ENCODE results near the gene STX4. TPM values are rescaled to one million over a fixed set of nuclear protein-coding genes. Genes with fewer than 3 reads are reported as not detected.

STX4 gene
- total and polyA plus RNA-seq, 4 experiments from 2014 or later, result 21.2 to 111 (median 69.5) TPM

DNA sequence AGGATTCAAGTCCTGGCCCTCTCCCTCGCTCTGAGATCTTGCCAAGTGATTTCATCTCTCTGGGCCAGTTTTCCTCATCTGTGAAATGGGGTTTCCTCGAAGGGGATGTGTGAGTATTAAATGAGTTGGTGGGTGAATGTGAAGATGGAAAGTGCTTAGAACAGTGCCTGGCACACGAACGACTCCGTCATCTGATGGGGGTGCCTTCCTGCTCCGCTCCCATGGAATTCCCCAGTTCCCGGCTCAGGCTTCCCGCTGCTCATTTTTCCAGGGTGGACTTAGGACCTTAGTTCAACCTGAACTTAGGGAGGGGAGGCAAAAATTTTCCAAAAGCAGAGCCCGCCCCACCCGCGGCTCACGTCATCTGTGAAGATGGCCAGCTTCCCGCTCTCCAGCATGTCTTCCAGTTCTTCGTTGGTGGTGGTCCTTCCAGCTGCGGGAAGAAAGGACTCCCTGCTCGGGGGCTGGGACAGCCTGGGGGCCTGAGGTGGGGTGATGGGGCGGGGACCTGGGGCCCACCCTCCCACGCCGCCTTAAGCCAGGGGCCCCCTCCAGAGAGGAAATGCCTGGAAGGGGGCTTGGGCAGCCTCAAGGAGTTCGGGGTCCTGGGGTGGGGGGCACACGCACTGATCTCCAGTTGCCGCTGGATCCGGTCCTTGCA, 36.9 kb upstream of the STX4 start:
- peak overlapping the region; percentile 47 for H3K27ac ChIP-seq (ENCODE audit: low read depth, low read length)
- CTCF ChIA-PET (ENCODE audit: partially characterized antibody), result interaction anchor here (1.1 to 1.8 kb wide), 2 partner anchors 146 kb away, joined by 3 to 4 read pairs; no protein-coding TSS in a partner anchor

DNA sequence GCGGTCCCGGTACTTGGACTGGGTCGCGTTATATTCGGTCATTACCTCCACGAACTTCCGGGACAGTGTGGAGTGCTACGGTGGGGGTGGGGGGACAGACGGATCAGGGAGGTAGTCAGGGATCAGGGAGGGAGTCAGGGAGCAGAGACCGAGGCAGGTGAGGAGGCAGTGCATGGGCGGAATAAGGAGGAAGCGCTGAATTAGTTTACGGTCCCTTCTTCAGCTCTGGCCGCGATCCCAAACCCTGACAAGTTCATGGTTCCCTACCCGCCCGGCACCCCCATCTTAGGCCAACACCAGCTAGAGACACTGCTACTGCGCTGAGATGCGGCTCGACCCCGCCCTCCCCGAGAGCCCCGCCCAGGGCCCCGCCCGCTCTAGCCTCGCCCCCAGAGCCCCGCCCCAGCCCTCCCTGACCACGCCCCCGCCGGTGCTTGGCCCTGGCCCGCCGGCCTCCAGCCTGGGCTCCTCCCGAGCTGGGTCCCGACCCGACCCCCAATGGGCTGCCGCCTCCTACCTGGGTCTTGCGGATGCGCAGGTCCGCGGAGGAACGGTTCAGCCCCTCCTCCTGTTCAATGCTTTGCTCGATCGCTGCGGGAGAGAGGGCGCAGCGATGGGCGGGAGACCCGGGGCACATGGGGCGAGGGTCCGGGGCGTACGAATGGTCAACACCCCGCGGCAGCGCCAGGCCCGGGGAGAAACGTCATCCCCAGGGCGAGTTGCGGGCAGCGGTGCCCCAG, 36.2 kb upstream of the STX4 start:
- Histone ChIP-seq H3K27ac (ENCODE audit: low read depth, low read length) (peak overlapping the region; percentile 47), H3K4me3 (ENCODE audit: low read length in 2 of 2) (peak overlapping the region; percentile 60 to 69), H3K9me3 (ENCODE audit: control insufficient read depth in 1 of 2, low read length in 2 of 2) (no peaks in the 10 kb centered on the region), H3K4me1 (ENCODE audit: insufficient read depth, low read length) (peaks cover 11% of the 10 kb centered on the region), H3K27me3 (ENCODE audit: insufficient read depth, low read length) (no peaks in the 10 kb centered on the region), H3K36me3 (ENCODE audit: insufficient read depth, low read length) (no peaks in the 10 kb centered on the region)
- CTCF ChIA-PET (ENCODE audit: partially characterized antibody), result interaction anchor here (1.1 kb wide), 1 partner anchor 145 kb away, joined by 3 read pairs; no protein-coding TSS in a partner anchor
- Mint-ChIP-seq H3K36me3 (no peaks in the 10 kb centered on the region), H3K9me3 (no peaks in the 10 kb centered on the region), H3K27me3 (no peaks in the 10 kb centered on the region), H3K27ac (peak overlapping the region in 6 of 7 donors; percentile 54 to 89 (median 85)), H3K4me3 (peak overlapping the region; percentile 67 to 86 (median 82)), H3K4me1 (peaks cover 2 to 6% (median 4%) of the 10 kb centered on the region in 4 donors)
- DNase-seq, result peak; percentile 59 to 82 (median 66)
- intact Hi-C loops (cut with micrococcal nuclease), result loop anchor here (1.0 to 5.0 kb wide), 5 partner anchors 36 to 145 kb away; partner anchors contain the start of genes KAT8, SETD1A, STX4 and ZNF646
- POLR2A ChIA-PET (ENCODE audit: partially characterized antibody), result interaction anchor here (0.7 to 1.5 kb wide), 4 partner anchors 11 to 145 kb away, joined by 3 to 5 read pairs (median 4); partner anchors contain the start of genes ZNF646 and ZNF668

More for the DNA sequence above, 36.9 kb upstream of the STX4 start:
- no peaks in the 10 kb centered on the region for H3K27me3 ChIP-seq (ENCODE audit: insufficient read depth, low read length)
- H3K9me3 ChIP-seq (ENCODE audit: control insufficient read depth in 1 of 2, low read length in 2 of 2), result no peaks in the 10 kb centered on the region
- DNase-seq, result no peak
- Mint-ChIP-seq H3K36me3 (no peaks in the 10 kb centered on the region), H3K4me1 (peaks cover 2 to 6% (median 4%) of the 10 kb centered on the region in 4 donors), H3K9me3 (no peaks in the 10 kb centered on the region), H3K27me3 (no peaks in the 10 kb centered on the region), H3K27ac (peak overlapping the region in 5 of 7 donors; percentile 54 to 89 (median 86)), H3K4me3 (peak overlapping the region; percentile 61 to 86 (median 82))
- POLR2A ChIA-PET (ENCODE audit: partially characterized antibody), result interaction anchor here (1.0 to 1.5 kb wide), 3 partner anchors 10 to 146 kb away, joined by 4 to 5 read pairs (median 5); partner anchors contain the start of genes ZNF646 and ZNF668
- H3K4me1 ChIP-seq (ENCODE audit: insufficient read depth, low read length), result peaks cover 11% of the 10 kb centered on the region
- H3K36me3 ChIP-seq (ENCODE audit: insufficient read depth, low read length), result no peaks in the 10 kb centered on the region
- intact Hi-C loops (cut with micrococcal nuclease), result loop anchor here (5.0 kb wide), 1 partner anchor 39 kb away; the partner anchor contains the start of gene SETD1A
- peak overlapping the region; percentile 60 to 69 for H3K4me3 ChIP-seq (ENCODE audit: low read length in 2 of 2)

DNA sequence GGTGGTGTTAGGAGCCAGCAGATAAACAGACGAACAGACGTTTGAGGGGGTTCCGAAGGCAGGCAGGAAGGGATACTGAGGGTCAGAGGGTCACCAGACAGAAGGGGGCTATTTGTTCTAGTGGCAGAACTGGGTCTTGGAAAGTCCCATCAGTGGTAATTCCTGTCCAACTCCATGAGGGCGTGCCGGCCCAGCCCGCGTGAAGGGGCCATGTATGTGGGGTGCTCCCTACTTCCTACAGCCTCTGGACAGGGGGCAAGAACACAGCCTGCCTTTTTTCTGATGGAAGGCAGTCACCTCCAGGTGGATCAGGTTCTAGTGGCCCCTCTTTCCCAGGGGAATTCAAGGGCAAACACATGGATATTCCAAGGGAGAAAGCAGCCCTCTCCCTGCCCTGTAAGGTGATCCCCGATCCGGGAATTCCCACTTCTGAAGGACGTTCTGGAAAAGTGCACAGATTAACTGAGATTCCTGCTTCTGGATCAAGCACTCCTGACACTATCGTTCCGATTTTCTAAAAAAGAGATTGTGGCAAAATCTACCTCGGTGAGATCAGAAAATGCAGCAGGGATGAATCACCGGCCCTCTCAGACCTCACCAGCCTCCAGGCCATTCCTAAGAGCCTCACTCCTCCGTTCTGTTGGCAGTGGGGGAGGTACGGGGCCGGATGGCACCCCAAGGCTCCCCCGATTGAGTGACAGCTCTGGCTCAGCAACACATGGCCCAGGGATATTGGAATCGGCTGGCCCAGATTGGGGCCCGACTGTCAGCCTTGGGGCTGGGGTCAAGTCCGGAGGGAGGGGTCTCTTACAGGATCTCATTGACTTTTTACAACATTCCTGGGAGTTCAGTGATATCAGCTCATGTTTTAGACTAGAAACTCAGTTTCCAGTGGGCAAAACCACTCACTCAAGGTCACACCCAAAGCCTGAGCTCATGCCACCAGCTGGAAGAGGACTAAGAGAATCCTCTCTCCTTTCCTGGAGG, 35.3 kb upstream of the STX4 start:
- H3K4me3 Mint-ChIP-seq, result peak overlapping the region; percentile 46 to 86 (median 74)
- peaks cover 2 to 6% (median 4%) of the 10 kb centered on the region in 4 donors for H3K4me1 Mint-ChIP-seq
- H3K27ac Mint-ChIP-seq, result peak overlapping the region in 3 of 7 donors; percentile 18 to 54 (median 22)
- Histone ChIP-seq H3K27ac (ENCODE audit: low read depth, low read length) (no peak overlapping the region), H3K27me3 (ENCODE audit: insufficient read depth, low read length) (no peaks in the 10 kb centered on the region), H3K4me3 (ENCODE audit: low read length in 2 of 2) (peak overlapping the region; percentile 6 to 60), H3K9me3 (ENCODE audit: control insufficient read depth in 1 of 2, low read length in 2 of 2) (no peaks in the 10 kb centered on the region), H3K4me1 (ENCODE audit: insufficient read depth, low read length) (peaks cover 11% of the 10 kb centered on the region), H3K36me3 (ENCODE audit: insufficient read depth, low read length) (no peaks in the 10 kb centered on the region)
- ChIA-PET POLR2A (ENCODE audit: partially characterized antibody) (interaction anchor here (0.7 to 1.5 kb wide), 4 partner anchors 37 to 144 kb away, joined by 3 to 5 read pairs (median 4); partner anchors contain the start of genes ZNF646 and ZNF668), CTCF (ENCODE audit: partially characterized antibody) (interaction anchor here (1.1 to 1.9 kb wide), 2 partner anchors 14 to 144 kb away, joined by 3 to 9 read pairs; no protein-coding TSS in a partner anchor)
- DNase-seq, result no peak
- no peaks in the 10 kb centered on the region for H3K36me3 Mint-ChIP-seq
- no peaks in the 10 kb centered on the region for H3K9me3 Mint-ChIP-seq
- no peaks in the 10 kb centered on the region for H3K27me3 Mint-ChIP-seq
- intact Hi-C loops (cut with micrococcal nuclease), result loop anchor here (1.0 to 5.0 kb wide), 5 partner anchors 35 to 144 kb away; partner anchors contain the start of genes KAT8, SETD1A, STX4 and ZNF646

DNA sequence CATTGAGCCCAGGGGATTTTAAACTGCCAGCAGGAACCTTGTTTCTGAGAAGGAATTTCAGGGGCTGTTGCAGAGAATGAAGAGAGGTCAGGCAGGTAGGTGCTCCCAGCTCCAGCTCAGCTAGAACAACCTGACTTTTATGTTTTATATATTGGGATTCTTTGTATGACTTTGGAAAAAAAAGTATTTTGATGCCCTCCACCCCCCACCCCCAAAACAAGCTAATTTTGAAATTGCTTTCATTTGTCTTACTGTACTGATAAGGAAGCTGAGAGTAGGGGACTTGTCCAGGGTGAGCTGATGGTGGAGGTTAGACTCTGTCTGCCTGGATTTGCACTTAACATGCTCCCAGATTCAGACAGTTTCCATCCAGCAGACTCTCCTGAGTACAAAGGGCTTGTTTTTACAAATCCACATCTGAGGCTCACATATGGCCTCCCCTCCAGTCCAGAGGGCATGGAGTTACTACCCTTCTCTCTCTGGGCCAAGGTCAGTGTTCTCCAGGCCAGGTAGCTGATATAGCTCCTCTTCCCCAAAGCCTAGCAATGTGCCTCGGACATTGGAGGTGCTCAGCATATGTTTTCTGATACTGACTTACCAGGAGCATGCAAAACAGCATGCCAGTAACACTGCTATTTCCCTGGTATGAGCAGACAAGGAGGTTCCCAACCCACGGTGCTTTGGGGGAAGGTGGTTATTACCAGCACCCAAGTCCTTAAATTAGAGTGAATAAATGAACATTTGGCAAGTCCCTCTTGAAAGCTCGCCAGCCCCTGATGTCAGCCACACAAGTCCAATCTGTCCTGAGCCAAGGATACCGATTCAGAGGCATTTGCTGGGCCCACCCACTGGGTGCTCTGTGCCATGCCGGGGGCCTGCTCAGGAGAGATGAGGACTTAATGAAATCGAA, 34.3 kb upstream of the STX4 start:
- CTCF ChIA-PET (ENCODE audit: partially characterized antibody), result interaction anchor here (1.9 kb wide), 1 partner anchor 15 kb away, joined by 9 read pairs; no protein-coding TSS in a partner anchor
- H3K27me3 ChIP-seq (ENCODE audit: insufficient read depth, low read length), result no peaks in the 10 kb centered on the region
- no peak for DNase-seq
- H3K27me3 Mint-ChIP-seq, result no peaks in the 10 kb centered on the region
- H3K27ac ChIP-seq (ENCODE audit: low read depth, low read length), result no peak overlapping the region
- peaks cover 2 to 6% (median 4%) of the 10 kb centered on the region in 4 donors for H3K4me1 Mint-ChIP-seq
- no peak overlapping the region for H3K4me3 Mint-ChIP-seq
- H3K4me3 ChIP-seq (ENCODE audit: low read length in 2 of 2), result no peak overlapping the region
- no peaks in the 10 kb centered on the region for H3K9me3 ChIP-seq (ENCODE audit: control insufficient read depth in 1 of 2, low read length in 2 of 2)
- H3K4me1 ChIP-seq (ENCODE audit: insufficient read depth, low read length), result peaks cover 11% of the 10 kb centered on the region
- no peaks in the 10 kb centered on the region for H3K36me3 Mint-ChIP-seq
- POLR2A ChIA-PET (ENCODE audit: partially characterized antibody), result interaction anchor here (0.7 kb wide), 2 partner anchors 36 to 74 kb away, joined by 3 read pairs; partner anchors contain the start of gene ZNF668
- no peaks in the 10 kb centered on the region for H3K9me3 Mint-ChIP-seq
- no peaks in the 10 kb centered on the region for H3K36me3 ChIP-seq (ENCODE audit: insufficient read depth, low read length)
- intact Hi-C loops (cut with micrococcal nuclease), result loop anchor here (5.0 kb wide), 1 partner anchor 42 kb away; the partner anchor contains the start of gene SETD1A
- peak overlapping the region in 1 of 7 donors; percentile 9 for H3K27ac Mint-ChIP-seq

DNA sequence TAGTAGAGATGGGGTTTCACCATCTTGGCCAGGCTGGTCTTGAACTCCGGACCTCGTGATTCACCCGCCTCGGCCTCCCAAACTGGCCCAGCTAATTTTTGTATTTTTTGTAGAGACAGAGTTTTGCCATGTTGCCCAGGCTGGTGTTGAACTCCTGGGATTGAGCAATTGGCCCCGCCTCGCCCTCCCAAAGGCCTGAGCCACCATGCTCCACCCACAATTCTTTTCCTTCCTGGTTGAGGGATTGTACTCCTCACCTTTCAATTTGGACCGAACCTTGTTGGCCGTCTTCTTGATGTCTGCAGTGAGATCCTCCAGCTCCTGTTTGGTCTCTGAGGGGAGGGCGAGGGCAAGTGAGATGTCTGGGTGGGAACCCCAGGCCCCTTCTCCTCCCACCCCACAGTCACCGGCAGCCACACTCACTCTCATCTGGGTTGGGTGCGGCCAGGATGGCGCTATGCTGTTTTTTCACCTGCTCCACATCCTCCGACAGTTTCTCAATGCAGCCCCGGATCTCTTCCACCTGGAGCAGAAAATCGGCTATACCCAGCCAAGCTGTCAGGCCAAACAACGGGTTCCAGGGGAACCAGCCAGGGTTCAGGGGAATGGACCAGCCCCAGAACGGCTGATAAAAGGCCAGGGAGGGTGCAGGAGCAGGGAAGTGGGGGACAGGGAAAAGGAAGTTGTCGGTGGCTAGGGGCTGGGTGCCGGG, 32.5 kb upstream of the STX4 start:
- ChIA-PET POLR2A (ENCODE audit: partially characterized antibody) (no interaction called here), CTCF (ENCODE audit: partially characterized antibody) (no interaction called here)
- no peak overlapping the region for H3K27ac ChIP-seq (ENCODE audit: low read depth, low read length)
- no peaks in the 10 kb centered on the region for H3K9me3 ChIP-seq (ENCODE audit: control insufficient read depth in 1 of 2, low read length in 2 of 2)
- H3K36me3 ChIP-seq (ENCODE audit: insufficient read depth, low read length), result no peaks in the 10 kb centered on the region
- H3K36me3 Mint-ChIP-seq, result no peaks in the 10 kb centered on the region
- H3K4me1 ChIP-seq (ENCODE audit: insufficient read depth, low read length), result peaks cover 11% of the 10 kb centered on the region
- intact Hi-C loops (cut with micrococcal nuclease), result no loop called here
- H3K4me3 ChIP-seq (ENCODE audit: low read length in 2 of 2), result no peak overlapping the region
- H3K4me3 Mint-ChIP-seq, result no peak overlapping the region
- H3K27ac Mint-ChIP-seq, result no peak overlapping the region
- no peaks in the 10 kb centered on the region for H3K9me3 Mint-ChIP-seq
- no peak for DNase-seq
- no peaks in the 10 kb centered on the region for H3K27me3 Mint-ChIP-seq
- no peaks in the 10 kb centered on the region for H3K27me3 ChIP-seq (ENCODE audit: insufficient read depth, low read length)
- peaks cover 2 to 6% (median 4%) of the 10 kb centered on the region in 4 donors for H3K4me1 Mint-ChIP-seq

Data from CD4-positive, alpha-beta memory T cell (primary cell).